ENCODE results near the gene PDE3A. TPM values are rescaled to one million over a fixed set of nuclear protein-coding genes. Genes with fewer than 3 reads are reported as not detected.

The PDE3A gene
- polyA plus RNA-seq, 1 experiment = 3.5 TPM

- ChIA-PET CTCF (no interaction called here), POLR2A (no interaction called here)
- H3K27me3 ChIP-seq (ENCODE audit: control insufficient read depth, insufficient read depth, low read length) = no peaks in the 10 kb centered on the region
- no peak overlapping the region for H3K4me3 ChIP-seq (ENCODE audit: low read depth, low read length)
- no peaks in the 10 kb centered on the region for H3K36me3 ChIP-seq (ENCODE audit: control insufficient read depth, insufficient read depth, low read length)
- no peak for TF ChIP-seq CTCF (IDR thresholded peaks at IDR 0.05; ENCODE audit: insufficient read depth, low read depth, low read length)
- no peak for DNase-seq (ENCODE audit: low read depth)
Measured at GRCh38 chr12:20426191-20426590, 57.9 kb downstream of the PDE3A start.

GRCh38 chr12:20426957-20427356 is 58.6 kb downstream of the PDE3A start:
- Histone ChIP-seq H3K27me3 (ENCODE audit: control insufficient read depth, insufficient read depth, low read length) (no peaks in the 10 kb centered on the region), H3K4me3 (ENCODE audit: low read depth, low read length) (no peak overlapping the region), H3K36me3 (ENCODE audit: control insufficient read depth, insufficient read depth, low read length) (no peaks in the 10 kb centered on the region)
- POLR2A ChIA-PET = no interaction called here
- no peak for DNase-seq (ENCODE audit: low read depth)
- CTCF ChIA-PET = no interaction called here
- TF ChIP-seq CTCF (IDR thresholded peaks at IDR 0.05; ENCODE audit: insufficient read depth, low read depth, low read length) = no peak

DNA sequence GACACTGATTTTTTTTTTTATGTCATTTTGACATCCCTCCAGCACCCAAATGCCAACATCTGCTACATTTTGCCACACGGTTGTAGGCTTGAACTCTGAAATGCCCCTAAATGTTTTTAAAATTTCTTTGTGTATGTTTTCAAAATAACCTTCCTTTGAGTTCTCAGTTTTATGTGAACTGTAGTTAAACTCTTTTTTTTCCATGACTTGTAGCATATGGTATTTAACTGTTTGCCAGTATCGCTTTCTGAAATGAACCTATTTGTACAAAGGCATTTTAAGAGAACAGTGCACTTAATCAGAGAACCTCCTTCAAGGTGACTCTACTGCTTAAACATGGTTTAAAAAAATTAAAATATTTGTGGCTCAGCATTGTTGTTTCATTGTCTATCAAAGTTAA is 61.5 kb downstream of the PDE3A start:
- no peak for TF ChIP-seq CTCF (IDR thresholded peaks at IDR 0.05; ENCODE audit: insufficient read depth, low read depth, low read length)
- Histone ChIP-seq H3K36me3 (ENCODE audit: control insufficient read depth, insufficient read depth, low read length) (no peaks in the 10 kb centered on the region), H3K4me3 (ENCODE audit: low read depth, low read length) (no peak overlapping the region), H3K27me3 (ENCODE audit: control insufficient read depth, insufficient read depth, low read length) (no peaks in the 10 kb centered on the region)
- DNase-seq (ENCODE audit: low read depth) = no peak
- ChIA-PET POLR2A (no interaction called here), CTCF (interaction anchor here (1.2 kb wide), 1 partner anchor 15 kb away, joined by 3 read pairs; no protein-coding TSS in a partner anchor)

- CTCF ChIA-PET = no interaction called here
- H3K4me3 ChIP-seq (ENCODE audit: low read depth, low read length) = no peak overlapping the region
- POLR2A ChIA-PET = no interaction called here
- no peak for TF ChIP-seq CTCF (IDR thresholded peaks at IDR 0.05; ENCODE audit: insufficient read depth, low read depth, low read length)
- H3K36me3 ChIP-seq (ENCODE audit: control insufficient read depth, insufficient read depth, low read length) = no peaks in the 10 kb centered on the region
- DNase-seq (ENCODE audit: low read depth) = no peak
- no peaks in the 10 kb centered on the region for H3K27me3 ChIP-seq (ENCODE audit: control insufficient read depth, insufficient read depth, low read length)
Measured at GRCh38 chr12:20432290-20432689, 64.0 kb downstream of the PDE3A start.

DNA sequence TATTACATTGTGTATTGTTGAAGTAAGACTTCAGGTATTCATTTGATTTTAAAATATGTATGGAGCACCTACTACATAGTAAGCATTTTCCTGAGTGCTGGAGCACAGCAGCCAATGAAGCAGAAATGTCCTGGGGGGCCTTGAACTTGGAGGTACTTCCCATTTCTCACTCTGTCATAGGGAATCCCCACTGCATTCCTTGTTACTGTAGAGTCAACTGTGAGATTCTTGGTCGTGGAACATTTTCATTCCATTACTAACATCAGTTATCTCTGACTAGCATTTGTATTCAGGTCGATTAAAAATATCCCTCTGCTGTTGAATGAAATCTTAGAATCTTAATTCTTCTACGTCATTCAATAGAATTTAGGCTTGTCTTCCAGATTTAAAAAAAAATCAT is 66.7 kb downstream of the PDE3A start:
- ChIA-PET CTCF (no interaction called here), POLR2A (no interaction called here)
- H3K36me3 ChIP-seq (ENCODE audit: control insufficient read depth, insufficient read depth, low read length) = no peaks in the 10 kb centered on the region
- DNase-seq (ENCODE audit: low read depth) = no peak
- no peak for TF ChIP-seq CTCF (IDR thresholded peaks at IDR 0.05; ENCODE audit: insufficient read depth, low read depth, low read length)
- H3K27me3 ChIP-seq (ENCODE audit: control insufficient read depth, insufficient read depth, low read length) = no peaks in the 10 kb centered on the region
- H3K4me3 ChIP-seq (ENCODE audit: low read depth, low read length) = no peak overlapping the region
